ENCODE data around the gene SPOCK1.

DNA sequence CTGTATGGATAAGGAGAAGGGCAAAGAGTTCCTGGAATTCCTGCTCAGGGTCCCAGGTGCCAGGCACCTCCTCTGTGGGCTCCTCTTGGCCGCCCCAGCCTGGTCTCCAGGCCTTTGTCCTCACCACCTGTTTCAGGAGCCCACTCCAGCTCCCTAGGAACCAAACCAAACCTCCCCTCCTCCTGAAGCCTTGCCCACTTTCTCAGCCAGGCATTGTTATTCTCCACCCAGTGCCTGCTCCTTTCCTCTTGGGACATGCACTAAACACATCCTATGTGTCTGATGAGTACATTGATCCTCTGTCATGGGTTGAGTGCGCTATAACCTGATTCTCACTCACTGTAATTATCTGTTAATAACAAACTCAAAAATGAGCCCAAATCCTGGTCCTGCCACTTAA is 189.8 kb downstream of the SPOCK1 start:
- TF ChIP-seq, protein P1, sequence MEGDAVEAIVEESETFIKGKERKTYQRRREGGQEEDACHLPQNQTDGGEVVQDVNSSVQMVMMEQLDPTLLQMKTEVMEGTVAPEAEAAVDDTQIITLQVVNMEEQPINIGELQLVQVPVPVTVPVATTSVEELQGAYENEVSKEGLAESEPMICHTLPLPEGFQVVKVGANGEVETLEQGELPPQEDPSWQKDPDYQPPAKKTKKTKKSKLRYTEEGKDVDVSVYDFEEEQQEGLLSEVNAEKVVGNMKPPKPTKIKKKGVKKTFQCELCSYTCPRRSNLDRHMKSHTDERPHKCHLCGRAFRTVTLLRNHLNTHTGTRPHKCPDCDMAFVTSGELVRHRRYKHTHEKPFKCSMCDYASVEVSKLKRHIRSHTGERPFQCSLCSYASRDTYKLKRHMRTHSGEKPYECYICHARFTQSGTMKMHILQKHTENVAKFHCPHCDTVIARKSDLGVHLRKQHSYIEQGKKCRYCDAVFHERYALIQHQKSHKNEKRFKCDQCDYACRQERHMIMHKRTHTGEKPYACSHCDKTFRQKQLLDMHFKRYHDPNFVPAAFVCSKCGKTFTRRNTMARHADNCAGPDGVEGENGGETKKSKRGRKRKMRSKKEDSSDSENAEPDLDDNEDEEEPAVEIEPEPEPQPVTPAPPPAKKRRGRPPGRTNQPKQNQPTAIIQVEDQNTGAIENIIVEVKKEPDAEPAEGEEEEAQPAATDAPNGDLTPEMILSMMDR (IDR thresholded peaks at IDR 0.05): no peak
- TF ChIP-seq, protein P2, sequence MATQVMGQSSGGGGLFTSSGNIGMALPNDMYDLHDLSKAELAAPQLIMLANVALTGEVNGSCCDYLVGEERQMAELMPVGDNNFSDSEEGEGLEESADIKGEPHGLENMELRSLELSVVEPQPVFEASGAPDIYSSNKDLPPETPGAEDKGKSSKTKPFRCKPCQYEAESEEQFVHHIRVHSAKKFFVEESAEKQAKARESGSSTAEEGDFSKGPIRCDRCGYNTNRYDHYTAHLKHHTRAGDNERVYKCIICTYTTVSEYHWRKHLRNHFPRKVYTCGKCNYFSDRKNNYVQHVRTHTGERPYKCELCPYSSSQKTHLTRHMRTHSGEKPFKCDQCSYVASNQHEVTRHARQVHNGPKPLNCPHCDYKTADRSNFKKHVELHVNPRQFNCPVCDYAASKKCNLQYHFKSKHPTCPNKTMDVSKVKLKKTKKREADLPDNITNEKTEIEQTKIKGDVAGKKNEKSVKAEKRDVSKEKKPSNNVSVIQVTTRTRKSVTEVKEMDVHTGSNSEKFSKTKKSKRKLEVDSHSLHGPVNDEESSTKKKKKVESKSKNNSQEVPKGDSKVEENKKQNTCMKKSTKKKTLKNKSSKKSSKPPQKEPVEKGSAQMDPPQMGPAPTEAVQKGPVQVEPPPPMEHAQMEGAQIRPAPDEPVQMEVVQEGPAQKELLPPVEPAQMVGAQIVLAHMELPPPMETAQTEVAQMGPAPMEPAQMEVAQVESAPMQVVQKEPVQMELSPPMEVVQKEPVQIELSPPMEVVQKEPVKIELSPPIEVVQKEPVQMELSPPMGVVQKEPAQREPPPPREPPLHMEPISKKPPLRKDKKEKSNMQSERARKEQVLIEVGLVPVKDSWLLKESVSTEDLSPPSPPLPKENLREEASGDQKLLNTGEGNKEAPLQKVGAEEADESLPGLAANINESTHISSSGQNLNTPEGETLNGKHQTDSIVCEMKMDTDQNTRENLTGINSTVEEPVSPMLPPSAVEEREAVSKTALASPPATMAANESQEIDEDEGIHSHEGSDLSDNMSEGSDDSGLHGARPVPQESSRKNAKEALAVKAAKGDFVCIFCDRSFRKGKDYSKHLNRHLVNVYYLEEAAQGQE (IDR thresholded peaks at IDR 0.05): no peak
- TF ChIP-seq POLR2A (IDR thresholded peaks at IDR 0.05; ENCODE audit: low read length): no peak
- TF ChIP-seq NPAS2 (CRISPR knock-in tag; IDR thresholded peaks at IDR 0.05; ENCODE audit: borderline replicate concordance): no peak
- no peak for TF ChIP-seq MAFK (IDR thresholded peaks at IDR 0.05; ENCODE audit: partially characterized antibody)
- no peak for TF ChIP-seq EHMT2 (IDR thresholded peaks at IDR 0.05; ENCODE audit: low read depth)
- TF ChIP-seq, protein P3, sequence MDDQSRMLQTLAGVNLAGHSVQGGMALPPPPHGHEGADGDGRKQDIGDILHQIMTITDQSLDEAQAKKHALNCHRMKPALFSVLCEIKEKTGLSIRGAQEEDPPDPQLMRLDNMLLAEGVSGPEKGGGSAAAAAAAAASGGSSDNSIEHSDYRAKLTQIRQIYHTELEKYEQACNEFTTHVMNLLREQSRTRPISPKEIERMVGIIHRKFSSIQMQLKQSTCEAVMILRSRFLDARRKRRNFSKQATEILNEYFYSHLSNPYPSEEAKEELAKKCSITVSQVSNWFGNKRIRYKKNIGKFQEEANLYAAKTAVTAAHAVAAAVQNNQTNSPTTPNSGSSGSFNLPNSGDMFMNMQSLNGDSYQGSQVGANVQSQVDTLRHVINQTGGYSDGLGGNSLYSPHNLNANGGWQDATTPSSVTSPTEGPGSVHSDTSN (IDR thresholded peaks at IDR 0.05): no peak
- no peak for TF ChIP-seq CEBPB (IDR thresholded peaks at IDR 0.05)
- no peak for TF ChIP-seq HEYL (CRISPR knock-in tag; IDR thresholded peaks at IDR 0.05)
